GM21515 (cell line): ENCODE measurements around the gene TXNRD2.
"Not testable (repeated sequence)": the region's sequence is repeated elsewhere in the genome, so short reads cannot be mapped to it uniquely, and the experiment has no call there.

Experiments
- ATAC-seq: cut with Tn5 transposase; IDR thresholded peaks from one replicate; pipeline ENCODE4 v1.9.1; 2021; ENCODE audit not compliant: unreplicated experiment

TXNRD2 gene

DNA sequence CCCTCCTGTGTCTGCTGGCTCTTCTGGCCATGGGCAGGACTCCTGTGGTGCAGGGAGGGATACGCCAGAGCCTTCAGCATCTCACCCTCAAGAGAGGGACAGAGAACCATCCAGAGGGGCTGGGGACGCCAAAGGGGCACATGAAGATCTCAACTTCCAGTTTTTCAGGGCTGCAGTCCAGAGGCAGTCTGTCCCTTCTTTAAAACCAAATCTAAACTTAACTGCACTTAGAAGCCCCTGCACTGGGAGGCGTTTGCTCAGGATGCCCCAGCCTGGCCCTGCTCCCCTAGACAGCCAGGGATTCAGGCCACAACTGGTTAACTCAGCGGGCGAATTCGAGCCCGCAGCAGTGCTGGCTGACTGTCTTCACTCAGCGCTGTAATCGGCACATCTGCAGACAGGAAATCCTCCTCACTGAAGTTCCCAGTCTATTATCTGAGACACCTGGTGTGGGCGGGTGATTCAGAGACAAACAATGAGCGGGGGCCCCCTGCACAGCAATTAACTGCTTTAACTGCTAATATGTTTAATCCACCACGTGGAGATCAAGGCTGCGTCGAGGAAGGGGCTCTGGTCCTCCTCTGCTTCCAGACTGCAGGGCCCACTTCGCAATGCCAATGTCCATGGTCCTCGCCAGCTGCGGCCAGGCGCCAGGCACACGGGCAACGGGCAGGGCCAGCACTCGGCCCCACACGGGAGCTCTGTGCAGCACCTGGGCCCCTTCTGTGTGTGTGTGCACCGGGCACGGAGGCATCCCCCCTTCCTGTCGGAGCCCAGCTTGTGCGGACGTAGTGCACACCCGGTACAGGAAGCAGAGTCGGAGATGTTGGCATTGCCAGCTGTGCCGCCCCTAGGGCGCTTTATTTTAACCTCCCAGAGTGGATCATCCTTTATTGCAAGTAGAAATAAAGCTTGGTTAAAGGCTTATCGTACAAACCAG is 50.0 kb downstream of the TXNRD2 start:
- ATAC-seq, result no peak

DNA sequence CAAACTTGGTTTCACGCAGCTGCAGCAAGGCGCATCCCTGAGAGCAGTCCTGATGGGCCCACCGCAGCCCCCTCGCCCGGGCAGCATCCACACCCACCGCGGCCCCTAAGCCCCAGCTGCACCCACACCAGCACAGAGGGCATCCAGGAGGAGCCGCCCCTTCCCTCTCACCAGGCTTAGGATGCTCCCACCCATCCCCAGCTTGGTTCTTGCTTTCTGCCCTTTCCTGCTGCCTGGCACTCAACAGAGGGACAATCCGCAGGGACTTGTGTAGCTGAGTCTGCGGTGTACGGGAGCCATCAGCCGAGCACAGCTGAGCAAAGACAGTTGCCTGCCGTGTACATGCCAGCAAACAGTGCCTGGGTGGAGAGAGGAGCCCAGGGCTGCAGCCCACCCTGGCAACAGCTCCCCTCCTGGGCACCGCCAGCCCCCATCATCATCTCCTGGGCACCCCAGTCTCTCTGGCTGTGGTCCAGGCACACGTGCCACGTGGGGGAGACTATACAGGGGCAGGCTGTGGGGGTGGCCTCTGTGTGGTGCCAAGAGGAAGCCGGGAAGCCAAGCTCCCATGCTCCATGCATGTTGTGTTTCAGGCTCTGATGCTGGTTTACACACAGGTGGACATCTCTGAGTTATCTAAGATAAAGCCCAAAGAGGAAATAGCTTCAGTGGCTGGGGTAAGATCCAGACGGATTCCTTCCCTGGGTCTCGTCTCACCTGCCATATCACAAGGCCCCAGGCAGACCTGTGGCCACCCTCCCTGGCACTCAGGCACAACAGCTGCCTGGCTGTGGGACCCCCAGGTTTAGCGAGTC is 50.9 kb downstream of the TXNRD2 start:
- no peak for ATAC-seq

DNA sequence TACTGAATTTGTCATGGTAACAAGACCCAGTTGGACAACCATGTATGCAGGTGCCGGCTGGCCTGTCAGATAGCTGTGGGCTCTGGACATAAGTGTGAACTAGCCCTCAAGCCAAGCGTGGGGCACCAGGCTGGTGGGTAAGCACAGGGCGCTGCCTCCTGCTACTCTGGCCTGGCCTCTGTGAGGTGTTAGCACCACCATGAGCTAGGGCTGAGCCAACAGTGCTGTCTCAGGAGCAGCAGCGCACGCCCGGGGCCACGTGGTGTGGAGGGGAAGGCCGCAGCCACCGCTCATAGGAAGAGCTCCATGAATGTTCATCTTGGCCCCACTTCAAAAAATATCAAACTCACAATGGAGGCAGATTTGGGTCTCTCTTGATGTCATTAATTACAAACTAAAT is 51.7 kb downstream of the TXNRD2 start:
- ATAC-seq, result no peak

DNA sequence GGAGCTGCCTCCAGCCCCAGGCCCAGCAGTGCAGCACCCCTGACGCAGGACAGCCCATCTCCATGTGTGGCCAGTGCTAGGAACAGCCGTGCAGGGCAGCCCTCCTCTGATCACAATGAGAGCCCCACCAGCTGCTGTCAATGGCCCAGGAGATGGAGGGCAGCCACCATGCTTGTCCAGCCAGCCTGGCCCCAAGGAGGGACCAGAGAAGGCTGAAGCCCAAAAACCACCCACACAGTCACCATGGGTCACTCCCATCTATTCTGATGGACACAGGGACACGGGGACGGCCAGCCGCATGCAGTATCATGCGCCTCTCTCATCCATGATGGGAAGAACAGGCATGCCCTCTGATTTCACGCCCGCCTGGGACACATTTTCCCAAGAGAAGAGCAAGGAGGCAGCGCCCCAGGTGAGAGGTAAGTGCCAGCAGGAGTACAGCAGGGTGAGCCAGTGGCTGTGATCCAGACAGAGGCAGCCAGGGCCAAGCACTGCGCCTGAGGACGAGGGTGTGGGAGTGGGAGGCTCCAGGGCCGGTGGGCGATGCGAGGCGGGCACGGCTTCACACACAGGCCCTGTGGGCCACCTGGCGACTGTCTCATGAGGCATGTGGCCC is 53.4 kb downstream of the TXNRD2 start:
- ATAC-seq, result no peak

DNA sequence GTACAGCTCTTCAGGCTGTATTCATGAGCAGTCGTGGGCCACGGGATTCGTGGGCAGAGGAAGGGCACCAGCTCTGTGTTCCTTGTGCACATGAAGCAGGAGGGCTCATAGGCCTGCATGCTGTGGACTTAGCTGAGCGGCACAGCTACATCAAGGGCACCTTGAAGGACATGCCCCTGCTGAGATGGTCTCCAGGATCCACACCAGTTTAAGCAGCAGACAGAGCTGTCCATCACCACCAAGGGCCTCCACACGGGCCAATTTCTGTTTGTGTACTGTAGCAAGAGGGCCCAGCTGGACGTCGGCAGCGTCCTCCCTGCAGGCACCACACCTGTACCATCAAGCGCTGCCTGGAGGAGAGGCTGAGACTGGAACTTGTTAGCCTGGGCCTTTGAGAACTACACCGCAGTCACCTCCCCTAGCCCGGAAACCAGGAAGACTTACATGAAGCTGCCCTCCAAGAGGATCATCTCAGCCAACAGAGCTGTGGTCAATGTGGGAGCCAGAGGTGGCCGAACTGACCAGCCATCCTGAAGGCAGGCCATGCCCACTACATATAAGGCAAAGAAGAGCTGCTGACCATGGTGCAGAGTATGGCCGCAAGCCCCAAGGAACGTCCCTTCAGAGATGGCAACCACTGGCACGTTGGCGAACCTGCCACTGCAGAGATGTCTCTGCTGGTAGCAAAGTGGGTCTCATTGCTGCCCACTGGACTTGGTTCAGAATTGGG is 54.2 kb downstream of the TXNRD2 start:
- ATAC-seq, result no peak

DNA sequence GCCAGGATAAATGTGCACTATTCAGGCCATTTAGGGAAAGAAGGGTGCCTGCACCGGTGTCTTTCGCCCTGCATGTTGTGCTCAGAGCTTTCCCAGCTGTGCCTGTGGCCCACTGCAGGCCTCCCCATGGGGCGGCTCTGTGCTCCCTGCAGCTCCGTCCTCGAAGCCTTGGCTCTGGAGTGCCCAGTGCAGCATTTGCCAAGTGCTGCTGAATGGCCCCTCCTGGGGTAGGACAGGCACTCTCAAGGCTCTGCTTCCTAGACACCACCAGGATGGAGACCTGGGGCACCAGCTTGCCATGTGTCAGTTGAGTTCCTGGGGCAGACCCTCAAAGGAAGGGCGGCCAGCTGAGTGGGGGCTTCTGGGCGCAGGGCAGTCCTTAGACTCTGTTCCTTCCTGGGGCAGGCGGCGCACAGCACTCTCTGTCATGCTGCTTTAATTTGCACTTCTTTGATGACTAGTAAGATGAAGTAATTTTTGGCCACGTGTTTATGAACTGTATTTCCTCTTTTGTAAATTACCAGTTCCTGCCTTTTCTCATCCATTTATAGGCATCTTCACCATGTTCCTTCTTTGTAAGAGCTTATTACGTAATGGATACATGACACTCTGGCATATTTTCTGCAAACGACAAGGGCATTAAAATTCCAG is 54.9 kb downstream of the TXNRD2 start:
- no peak for ATAC-seq

DNA sequence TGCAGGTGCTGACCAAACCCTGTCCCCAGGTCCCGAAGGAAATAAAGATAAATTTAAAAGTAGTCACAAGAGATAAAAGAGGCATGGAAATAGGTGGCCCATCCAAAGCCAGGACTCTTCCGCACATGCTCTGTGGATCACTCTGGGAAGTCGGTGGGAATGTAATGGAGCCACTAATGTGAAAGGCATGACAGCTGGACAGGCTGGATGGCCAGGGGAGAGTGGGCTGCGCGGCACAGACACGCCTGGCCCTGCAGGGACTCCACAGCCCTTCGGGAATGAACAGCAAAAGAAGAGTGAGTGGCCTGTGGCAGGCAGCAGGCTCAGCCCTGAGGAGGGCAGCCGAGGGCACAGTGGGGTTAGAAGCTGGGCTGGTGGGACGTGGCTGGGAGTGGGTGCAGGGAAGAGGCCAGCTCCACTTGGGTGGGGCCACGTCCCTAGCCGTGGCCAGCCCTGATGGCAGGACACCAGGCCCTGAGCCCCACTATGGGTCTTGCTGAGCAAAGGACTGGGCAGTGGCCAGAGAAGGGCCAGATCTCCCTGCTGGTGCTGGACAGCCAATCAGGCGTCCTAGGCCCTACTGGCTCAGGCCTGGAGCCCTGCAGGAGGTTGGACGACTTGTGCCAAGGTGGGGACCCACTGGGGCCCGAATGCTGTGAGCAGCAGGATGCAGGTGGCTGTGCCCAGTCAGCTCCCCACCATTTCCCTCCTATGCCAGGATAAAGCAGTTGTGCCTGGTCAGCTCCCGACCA is 55.6 kb downstream of the TXNRD2 start:
- no peak for ATAC-seq

DNA sequence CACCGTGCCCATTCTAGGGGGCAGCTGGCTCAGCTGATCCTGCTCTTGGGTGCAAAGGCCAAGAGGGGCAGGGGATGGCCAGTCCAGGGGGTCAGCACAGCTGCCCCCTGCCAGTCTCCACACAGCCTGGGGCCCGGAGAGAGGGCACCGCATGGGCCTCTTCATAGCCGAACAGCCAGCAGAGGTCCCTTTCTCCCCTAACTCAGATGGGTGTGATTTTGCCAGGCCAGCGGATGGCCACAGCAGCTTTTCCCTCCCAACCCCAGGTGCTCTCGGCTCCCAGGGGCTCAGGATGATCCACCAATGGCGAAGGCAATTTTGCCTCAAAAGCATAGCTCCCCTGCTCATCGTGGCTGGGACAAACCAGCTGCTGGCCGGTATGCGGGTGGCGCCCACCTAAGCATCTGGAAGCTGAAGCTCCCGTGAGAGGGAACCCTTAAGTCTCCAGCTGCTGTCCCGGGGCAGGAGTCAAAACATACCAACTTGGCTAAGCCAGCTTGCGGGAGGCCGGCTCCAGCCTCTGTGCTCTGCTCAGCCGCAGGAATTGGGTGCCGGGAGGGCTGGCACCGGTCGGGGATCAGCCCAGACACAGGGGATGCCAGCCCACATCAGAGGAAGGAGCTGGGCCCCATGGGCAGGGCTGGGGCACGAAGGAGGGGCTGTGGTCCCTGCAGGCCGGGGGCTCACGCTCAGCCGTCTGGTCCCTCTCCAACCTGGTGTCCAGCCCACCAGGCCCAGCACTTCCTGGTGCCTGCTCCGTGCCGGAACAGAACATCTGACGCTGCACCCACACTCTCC is 56.5 kb downstream of the TXNRD2 start:
- ATAC-seq, result no peak

DNA sequence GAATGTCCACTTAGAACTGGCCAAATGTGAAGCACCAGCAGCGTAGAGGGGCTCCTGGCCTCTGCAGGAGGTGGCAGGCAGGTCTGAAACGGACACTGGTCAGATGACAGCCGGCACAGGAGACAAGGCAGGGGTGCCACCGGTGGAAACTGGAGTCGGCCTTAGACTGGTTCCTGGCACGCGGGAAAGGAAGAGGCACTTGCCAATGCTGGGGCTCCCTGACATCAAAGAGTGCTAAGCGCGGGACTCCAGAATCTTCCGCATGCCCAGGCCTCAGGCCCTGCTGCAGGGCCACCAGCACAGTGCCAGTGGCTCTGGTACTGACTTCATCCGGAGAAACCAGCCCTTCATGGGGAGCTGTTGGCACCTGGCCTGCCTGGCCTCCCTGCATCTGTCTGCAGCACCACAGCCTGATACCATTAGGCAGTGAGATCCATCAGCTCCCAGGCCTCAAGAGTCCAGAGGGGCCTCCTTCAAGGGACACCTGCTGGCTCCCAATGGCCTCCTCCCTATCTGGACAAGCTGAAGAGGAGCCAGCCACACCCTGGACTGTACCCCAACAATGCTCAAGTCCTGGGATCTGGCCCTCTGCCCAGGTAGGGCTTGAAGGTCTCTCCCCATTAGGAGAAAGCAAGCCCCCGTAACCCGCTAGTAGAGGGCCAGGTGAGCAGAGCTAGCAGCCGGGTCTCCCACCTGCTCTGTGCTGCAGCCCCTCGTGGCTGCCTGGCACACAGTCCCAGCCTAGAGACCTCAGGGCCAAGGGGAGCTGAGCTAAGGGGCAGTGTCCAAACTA is 57.3 kb downstream of the TXNRD2 start:
- no peak for ATAC-seq

DNA sequence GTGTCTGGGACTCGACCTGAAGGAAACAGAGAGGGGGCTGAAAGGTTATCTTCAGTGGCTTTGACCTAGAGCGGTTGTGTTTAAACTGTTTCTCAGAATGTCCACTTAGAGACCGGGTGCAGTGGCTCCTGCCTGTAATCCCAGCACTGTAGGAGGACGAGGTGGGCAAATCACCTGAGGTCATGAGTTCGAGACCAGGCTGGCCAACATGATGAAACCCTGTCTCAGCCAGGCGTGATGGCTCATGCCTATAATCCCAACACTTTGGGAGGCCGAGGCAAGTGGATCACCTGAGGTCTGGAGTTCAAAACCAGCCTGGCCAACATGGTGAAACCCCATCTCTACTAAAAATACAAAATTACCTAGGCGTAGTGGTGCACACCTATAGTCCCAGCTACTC is 58.2 kb downstream of the TXNRD2 start:
- not testable (repeated sequence) for ATAC-seq

DNA sequence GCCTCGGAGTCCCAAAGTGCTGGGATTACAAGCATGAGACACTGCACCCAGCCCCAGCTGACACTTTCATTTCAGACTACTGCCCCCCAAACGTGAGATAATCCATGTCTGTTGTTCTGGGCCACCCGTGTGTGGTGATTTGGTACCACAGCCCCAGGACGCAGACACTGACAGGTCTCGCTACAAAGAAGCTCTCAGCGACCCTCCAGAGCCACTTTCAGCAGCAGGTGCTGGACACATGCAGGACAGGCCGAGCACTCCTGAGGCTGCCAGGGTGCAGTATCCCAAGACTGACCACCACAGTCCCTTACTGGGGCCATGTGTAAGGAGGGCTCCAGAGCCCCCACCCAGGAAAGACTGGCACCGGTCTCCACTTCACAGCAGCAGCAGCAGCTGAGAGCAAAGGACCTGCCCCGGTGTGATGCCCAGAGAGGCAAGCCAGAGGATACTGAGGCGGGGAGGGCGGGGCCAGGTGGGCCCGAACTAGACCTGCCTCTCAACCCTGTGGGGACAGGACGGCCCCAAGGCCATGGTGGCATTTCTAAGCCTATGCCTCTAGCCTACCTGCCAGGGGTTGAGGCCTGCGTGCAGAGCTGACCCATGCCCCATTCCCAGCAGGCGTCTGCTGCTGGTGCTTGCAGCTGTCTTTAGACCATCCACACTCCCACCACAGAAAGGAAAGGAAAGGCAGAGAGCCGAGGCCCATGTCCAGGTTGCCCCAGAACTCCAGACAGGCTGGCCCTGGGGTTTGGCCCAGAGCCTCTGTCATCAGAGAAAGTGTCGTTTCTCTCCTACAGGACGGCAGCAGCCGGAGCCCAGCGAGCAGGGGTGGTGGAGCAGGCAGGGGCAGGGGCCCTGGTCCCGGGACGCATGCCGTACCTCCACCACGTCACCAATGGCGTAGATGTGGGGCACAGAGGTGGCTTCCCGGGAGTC is 58.9 kb downstream of the TXNRD2 start:
- no peak for ATAC-seq

DNA sequence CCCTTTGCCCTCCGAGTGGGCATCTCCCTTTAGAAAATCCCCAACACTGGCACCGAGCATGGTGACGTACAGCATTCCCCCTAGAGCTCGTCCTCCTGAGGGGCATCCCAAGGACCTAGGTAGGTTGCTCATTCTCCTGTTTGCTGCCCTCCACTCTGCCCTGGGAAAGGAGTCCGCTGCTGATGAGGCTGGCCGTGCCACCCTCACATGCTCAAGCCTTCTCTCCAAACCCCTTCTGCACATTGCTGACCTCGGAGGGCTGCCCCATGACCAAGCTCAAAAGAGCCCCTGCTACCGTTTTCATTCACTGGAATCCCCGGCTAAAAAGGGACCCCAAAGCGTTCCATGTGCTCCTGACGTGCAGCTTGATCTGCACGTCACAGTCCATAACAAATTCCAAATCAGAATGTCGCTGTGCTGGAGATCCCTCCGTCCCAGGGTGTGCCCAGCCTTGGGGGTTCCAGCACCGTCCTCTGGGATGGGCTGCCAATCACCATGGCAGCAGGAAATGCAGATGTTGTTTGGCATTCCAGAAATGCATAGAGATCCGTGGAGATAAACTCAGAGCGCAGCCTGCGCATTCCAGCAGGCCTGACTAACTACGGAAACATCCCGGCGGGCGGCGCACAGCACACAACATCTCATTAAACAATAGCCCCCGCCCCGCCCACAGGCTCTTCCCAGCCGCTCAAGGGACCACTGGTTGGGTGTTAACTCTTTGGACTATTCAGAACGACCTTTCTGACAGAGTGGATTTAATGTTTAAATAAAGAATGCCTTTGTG is 60.6 kb downstream of the TXNRD2 start:
- ATAC-seq, result no peak

DNA sequence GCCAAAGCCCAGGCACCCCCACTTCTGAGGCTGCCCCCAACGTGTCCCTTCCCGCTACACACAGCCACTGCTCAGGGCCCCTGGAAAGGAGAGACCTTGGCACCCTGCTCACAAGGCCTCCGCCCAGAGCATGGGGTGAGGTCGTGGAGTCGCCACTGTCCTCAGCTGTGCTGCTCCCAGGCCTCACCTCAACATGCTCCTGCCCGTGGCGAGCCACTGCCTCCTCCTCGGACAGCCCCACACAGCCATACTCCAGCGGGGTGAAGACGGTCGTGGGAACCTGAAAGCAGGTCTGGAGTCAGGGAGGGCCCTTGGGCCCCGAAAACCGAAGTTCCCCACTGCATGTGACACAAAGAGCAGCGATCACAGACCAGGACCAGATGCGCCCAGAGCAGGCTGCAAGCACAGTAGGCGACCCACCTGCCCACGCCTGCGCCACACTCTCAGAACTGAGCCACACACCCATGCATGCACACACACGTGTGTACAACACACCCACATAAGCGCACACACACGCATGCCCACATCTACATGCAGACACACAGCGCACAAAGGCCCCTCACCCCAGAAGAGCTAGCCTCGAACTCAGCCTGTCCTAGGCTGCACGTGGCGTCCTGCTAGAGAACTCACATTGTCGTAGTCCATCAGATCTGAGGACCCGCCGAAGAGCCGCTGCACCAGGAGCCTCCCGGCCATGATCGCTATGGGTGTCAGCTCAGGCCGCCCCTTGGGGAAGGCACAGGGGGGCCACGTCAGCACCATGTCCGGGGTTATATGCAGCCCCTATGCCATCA is 61.4 kb downstream of the TXNRD2 start:
- no peak for ATAC-seq

DNA sequence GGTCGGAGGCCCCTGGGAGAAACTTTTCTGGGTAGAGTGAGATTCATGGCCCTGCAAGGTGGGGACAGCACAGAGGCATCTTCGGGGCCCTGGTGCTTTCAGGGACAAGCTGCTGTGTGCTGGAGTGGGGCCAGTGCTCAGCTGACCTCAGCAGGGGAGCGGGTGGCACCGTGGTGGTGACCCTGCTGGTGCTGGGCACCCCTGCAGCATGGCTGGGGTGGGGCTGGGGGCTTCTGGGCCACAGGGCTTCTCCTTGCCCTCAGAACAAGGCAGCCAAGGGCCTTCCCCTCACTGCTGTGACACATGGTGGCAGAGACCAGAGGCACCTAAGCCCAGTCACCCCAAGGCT is 62.0 kb downstream of the TXNRD2 start:
- no peak for ATAC-seq

DNA sequence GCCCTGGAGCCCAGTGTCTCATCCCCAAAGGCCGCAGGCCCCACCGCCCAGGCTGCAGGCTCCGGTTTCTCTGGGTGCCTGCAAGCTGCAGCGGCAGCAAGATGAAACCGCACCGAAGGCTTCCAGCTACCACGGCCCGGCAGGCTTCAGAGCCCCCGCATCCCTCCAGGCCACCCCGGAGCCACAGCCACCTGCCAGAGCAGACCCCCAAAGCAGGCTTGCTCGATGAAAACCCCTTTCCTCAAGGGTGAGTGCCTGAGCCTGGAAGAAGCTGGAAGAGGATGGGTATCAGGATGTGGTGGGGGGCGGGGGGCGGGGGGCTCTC is 62.4 kb downstream of the TXNRD2 start:
- ATAC-seq, result no peak
